Activated CD8-positive, alpha-beta memory T cell treated with anti-CD3 and anti-CD28 coated beads for 48 hours (primary cell): ENCODE measurements around the gene CALN1.

ENCODE experiments used
- DNase-seq, 3 experiments: peaks; one replicate each; pipeline ENCODE4 v3.0.0-alpha.2; 2020; ENCODE audit warnings: low read depth in 2 of 3, low spot score in 2 of 3

The CALN1 gene

GRCh38 chr7:72048420-72048819, 363.7 kb downstream of the CALN1 start:
- DNase-seq, result no peak

- DNase-seq, result no peak
These were observed 369.3 kb downstream of the CALN1 start for GRCh38 chr7:72042855-72043254.

DNA sequence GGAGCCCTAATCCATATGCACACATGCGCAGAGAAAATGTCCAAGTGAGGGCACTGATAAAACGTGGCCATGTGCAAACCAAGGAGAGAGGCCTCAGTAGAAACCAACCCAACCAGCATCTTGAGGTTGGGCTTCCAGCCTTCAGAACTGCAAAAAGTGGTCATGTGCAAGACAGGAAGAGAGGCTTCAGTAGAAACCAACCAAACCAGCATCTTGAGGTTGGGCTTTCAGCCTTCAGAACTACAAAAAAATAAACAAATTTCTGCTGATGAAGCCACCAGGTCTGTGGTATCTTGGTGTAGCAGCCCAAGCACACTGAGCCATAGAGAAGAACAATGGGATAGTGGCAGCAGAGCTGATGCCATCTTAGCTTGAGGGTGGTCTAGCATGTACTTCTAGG, 371.5 kb downstream of the CALN1 start:
- DNase-seq, result no peak

GRCh38 chr7:72039460-72039859, 372.7 kb downstream of the CALN1 start:
- no peak for DNase-seq

DNA sequence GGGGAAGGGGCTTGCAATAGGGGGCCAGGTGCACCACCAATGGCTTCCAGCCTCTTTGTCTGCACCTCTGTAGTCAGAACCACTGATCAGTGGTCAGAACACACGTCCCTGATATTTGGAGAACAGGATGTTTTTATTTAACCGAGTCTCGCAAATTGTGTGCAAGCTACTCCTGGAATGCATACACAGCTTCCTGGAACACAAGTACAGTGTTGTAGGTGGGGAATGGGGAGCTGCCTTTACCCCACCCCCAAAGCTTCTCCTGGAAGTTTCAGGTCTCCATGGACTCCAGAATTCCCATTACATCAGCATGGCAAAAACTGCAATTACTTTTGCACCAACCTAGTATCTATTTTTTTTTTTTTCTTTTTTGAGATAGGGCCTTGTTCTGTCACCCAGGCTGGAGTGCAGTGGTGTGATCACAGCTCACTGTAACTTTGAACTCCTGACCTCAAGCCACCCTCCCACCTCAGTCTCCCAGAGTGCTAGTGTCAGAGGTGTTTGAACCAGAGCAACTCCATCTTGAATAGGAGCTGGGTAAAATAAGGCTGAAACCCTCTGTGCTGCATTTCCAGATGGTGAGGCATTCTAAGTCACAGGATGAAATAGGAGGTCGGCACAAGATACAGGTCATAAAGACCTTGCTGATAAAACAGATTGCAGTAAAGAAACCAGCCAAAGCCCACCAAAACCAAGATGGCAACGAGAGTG, 374.0 kb downstream of the CALN1 start:
- DNase-seq, result no peak

- no peak for DNase-seq
These were observed 374.6 kb downstream of the CALN1 start for GRCh38 chr7:72037516-72037915.

- no peak for DNase-seq
These were observed 376.9 kb downstream of the CALN1 start for GRCh38 chr7:72035266-72035665.

DNA sequence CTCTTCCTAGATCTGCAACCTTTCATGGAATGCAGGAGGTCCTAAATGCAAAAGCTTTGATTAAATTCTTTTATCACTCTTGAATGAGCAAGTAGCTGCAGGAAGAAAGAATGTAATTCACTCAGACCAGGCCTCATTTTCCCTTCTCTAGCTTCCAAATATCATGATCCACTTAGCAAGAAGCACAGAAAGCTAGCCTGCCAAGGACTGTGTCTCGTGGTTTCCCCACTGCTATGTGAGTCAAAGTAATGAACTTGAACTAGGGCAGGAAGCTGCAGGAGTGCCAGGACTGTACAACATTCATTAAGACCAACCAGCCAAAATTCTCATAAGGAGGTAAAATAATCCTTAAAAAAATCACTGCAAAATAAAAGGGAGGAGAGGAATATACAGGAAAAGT, 379.2 kb downstream of the CALN1 start:
- DNase-seq, result no peak

DNA sequence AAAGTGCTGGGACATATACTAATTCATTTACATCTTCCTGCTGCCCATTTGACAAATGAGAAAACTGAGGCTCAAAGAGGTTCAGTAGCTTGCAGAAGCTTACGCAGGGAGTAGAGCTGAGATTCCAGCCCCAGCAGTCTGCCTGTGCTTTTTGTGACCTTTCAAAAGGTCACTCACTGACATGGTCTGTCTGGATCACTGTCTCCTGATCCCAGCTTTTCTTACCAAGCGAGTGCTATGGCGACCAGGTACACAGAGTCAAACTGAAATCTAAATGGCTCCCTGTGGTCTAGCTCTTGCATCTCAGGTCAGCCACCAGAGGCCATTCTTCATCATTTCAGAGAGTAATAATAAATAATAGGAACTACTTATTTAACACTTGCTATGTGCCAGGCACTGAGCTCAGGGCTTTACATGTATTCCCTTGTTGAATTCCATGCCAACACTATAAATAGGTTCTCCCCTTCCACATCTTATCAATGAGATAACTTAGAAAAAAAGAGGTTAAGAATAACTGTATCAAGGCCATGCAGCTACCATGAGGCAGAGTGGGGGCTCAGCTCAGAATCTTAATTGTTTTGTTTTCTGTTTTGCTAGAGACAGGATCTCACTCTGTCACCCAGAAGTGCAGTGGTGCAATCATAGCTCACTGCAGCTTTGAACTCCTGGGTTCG, 381.0 kb downstream of the CALN1 start:
- no peak for DNase-seq

DNA sequence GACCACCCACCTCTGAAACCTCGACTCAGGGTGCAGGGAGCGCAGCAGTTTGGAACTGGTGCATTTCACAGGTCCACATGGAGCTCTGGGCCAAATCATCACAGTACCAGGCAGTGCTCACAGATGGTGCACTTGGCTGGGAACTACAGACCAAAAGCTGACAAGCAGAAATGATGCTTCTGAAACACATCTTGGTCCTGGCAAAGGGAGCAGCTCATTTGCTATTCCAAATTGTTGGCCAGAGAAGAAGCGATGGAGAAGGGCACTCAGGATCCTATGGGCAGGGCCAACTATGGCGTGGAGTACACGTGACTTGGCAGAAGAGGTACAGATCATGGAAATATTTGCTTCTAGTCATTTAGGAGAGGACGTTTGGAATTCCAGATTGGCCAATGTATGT, 383.9 kb downstream of the CALN1 start:
- DNase-seq, result no peak

DNA sequence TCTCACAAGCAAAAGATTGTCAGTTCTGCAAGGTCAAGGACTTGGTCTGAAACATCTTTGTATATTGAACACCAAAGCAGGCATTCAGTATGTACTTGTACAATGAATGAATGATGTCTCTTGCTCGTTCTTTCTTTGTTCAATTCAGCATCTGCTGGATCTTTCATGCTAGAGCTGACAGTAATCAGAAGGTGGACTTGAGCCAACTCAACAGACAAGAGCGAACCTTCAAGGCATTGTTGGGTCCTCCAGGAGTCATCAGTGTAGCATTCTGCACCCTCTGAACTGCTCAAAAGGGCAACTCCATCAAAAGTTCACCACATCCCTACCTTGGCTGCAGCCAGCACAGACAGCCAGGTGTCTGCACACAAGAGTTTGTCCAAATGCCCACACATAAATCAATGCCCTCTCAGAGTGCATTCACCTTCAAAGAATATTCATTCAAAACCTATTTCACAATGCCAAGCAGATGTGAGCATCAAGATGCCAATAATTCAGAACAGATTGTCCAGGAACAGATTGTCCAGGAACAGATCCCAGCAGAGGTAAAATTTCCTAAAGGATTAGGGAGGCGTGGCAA, 386.7 kb downstream of the CALN1 start:
- no peak for DNase-seq

GRCh38 chr7:72023926-72024325, 388.2 kb downstream of the CALN1 start:
- no peak for DNase-seq

- DNase-seq, result no peak
These were observed 390.4 kb downstream of the CALN1 start for GRCh38 chr7:72021716-72022115.

DNA sequence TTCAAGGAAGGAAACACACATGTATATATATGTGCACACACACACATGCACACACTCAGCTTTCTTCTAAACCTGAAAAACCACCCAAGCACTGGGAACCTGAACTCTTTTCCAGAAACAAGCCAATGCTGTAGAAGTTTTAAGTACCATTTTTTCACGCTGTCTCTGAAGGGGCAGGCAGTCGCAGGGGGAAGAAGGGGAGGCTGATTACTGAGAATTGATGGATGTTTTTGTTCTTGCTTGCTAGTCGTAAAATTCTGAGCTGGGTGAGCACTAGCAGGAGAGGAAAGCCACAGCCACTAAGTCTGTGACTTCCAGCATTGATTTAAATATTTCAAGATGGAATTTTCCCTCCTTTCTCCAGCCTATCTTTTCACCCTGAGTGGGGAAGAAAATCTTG, 391.8 kb downstream of the CALN1 start:
- DNase-seq, result no peak

DNA sequence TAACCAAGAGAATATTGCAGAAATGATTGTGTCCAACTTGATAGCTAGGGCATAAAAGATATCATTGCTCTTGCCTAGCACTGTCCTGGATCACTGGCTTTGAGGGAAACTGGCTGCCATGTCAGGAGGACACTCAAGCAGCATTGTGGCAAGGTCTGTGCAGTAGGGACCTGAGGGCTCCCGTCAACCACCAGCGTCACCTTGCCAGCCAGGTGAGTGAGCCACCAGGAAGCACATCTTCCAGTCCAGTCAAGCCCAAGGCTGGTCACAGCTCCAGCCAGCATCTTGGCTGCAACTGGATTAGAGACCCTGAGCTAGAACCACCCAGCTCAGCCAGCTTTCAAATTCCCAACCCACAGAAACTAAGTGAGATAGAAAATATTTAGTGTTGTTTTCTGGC, 392.7 kb downstream of the CALN1 start:
- no peak for DNase-seq

DNA sequence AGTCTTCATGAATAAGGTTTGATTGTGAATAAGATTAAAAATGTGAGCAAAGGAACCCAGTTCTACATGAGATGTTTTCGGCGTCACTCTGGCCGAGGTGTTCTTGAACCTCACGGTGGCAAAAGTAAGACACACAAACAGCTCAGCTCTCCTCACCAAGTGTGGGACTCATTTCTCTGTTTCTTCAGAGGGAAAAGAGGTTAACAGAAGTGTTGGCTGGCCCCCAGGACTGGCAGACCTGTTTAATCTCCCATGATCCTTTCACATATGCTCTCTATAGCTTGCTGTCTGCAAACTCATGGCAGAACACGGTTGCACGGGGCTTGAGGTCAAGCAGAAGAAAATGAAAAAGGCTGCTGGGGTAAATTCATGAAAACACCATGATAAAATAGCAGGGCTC, 394.4 kb downstream of the CALN1 start:
- no peak for DNase-seq

DNA sequence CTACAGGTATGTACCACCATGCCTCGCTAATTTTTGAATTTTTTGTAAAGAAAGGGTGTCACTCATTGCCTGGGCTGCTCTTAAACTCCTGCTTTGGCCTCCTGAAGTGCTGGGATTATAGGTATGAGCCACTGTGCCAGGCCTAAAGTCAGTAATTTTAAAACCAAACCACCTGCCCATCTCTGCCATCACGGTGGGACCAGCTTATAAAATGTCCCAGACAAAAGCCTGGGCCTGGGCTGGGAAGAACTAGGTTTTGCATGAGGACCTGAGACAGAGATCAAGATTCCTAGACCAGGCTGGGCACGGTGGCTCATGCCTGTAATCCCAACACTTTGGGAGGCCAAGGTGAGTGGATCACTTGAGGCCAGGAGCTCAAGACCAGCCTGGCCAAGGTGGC, 395.6 kb downstream of the CALN1 start:
- no peak for DNase-seq

- DNase-seq, result no peak
These were observed 397.0 kb downstream of the CALN1 start for GRCh38 chr7:72015136-72015535.

GRCh38 chr7:72007018-72007417, 405.1 kb downstream of the CALN1 start:
- DNase-seq, result no peak

- DNase-seq, result no peak
These were observed 408.9 kb downstream of the CALN1 start for GRCh38 chr7:72003236-72003635.

GRCh38 chr7:71996141-71996540, 416.0 kb downstream of the CALN1 start:
- DNase-seq, result no peak

DNA sequence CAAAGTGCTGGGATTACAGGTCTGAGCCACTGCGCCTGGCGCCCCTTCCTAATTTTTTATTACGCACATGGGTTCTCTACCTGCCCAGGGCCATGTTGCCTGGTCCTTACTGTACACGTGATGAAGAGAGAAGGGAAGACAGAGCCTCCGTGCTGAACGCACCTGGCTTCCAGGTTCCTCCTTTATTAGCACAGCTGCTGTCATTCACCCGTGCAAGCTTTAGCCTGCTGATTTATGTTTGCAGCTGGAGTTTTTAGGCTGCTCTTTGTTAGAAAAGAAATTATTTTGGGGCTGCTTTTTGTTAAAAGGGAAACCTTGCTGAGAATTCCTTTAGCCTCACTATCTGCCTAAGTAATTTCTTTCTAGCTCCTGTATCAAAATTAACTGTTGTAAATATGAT, 417.0 kb downstream of the CALN1 start:
- DNase-seq, result no peak

GRCh38 chr7:71991586-71991985, 420.6 kb downstream of the CALN1 start:
- DNase-seq, result no peak
